ENCODE measurements around the gene SMIM8. TPM values are rescaled to one million over a fixed set of nuclear protein-coding genes. Genes with fewer than 3 reads are reported as not detected.

The SMIM8 gene
- total RNA-seq, 2 donors from 2014 or later: 11.6 to 13.3 TPM

DNA sequence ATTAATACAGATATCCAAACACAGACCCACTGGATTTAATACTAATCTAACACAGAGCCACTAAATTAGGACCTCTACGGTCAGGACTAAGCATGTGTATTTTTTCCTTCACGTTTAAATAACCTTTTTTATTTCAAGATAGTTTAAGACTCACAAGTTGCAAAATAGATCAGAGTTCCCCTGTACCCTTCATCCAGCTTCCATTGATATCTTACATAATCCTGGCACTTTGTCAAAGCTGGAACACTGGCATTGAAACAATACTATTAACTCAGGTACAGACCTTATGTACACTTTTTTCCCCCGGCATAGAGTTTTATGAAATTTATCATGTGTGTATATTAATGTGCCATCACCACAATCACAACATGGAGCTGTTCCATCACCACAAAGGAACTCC lies 24.3 kb downstream of the SMIM8 start:
- Histone ChIP-seq H3K4me1 (ENCODE audit: control insufficient read depth, insufficient read depth, low read length) (peaks cover 5% of the 10 kb centered on the region), H3K9me3 (ENCODE audit: control insufficient read depth, low read length) (no peaks in the 10 kb centered on the region), H3K36me3 (ENCODE audit: control insufficient read depth, insufficient read depth, low read length) (peaks cover 6% of the 10 kb centered on the region), H3K27ac (ENCODE audit: low read depth, low read length) (no peak overlapping the region), H3K27me3 (ENCODE audit: control insufficient read depth, insufficient read depth, low read length, poor library complexity, severe bottlenecking) (no peaks in the 10 kb centered on the region), H3K4me3 (ENCODE audit: low read length) (no peak overlapping the region), H3K9ac (ENCODE audit: extremely low read depth, low read length, poor library complexity, severe bottlenecking) (no peak overlapping the region)
- Mint-ChIP-seq H3K36me3 (ENCODE audit: low read depth) (no peaks in the 10 kb centered on the region), H3K27ac (no peak overlapping the region), H3K9me3 (no peaks in the 10 kb centered on the region), H3K4me3 (no peak overlapping the region), H3K27me3 (ENCODE audit: insufficient read depth) (no peaks in the 10 kb centered on the region), H3K4me1 (peaks cover 21% of the 10 kb centered on the region)
- TF ChIP-seq, protein P1, sequence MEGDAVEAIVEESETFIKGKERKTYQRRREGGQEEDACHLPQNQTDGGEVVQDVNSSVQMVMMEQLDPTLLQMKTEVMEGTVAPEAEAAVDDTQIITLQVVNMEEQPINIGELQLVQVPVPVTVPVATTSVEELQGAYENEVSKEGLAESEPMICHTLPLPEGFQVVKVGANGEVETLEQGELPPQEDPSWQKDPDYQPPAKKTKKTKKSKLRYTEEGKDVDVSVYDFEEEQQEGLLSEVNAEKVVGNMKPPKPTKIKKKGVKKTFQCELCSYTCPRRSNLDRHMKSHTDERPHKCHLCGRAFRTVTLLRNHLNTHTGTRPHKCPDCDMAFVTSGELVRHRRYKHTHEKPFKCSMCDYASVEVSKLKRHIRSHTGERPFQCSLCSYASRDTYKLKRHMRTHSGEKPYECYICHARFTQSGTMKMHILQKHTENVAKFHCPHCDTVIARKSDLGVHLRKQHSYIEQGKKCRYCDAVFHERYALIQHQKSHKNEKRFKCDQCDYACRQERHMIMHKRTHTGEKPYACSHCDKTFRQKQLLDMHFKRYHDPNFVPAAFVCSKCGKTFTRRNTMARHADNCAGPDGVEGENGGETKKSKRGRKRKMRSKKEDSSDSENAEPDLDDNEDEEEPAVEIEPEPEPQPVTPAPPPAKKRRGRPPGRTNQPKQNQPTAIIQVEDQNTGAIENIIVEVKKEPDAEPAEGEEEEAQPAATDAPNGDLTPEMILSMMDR (conservative IDR thresholded peaks at IDR 0.05): no peak
- 93 to 100% methylated on average over 2 of the region's 3 CpGs for WGBS, 2 experiments (ENCODE audit: insufficient coverage in 1 of 2, insufficient read length in 1 of 2)
- DNase-seq: no peak

- H3K4me3 ChIP-seq (ENCODE audit: low read length): no peak overlapping the region
- Mint-ChIP-seq H3K9me3 (no peaks in the 10 kb centered on the region), H3K36me3 (ENCODE audit: low read depth) (no peaks in the 10 kb centered on the region), H3K27me3 (ENCODE audit: insufficient read depth) (no peaks in the 10 kb centered on the region), H3K4me1 (peaks cover 2% of the 10 kb centered on the region), H3K27ac (no peak overlapping the region), H3K4me3 (no peak overlapping the region)
- H3K9ac ChIP-seq (ENCODE audit: extremely low read depth, low read length, poor library complexity, severe bottlenecking): no peak overlapping the region
- TF ChIP-seq, protein P1 (conservative IDR thresholded peaks at IDR 0.05): no peak
- H3K27ac ChIP-seq (ENCODE audit: low read depth, low read length): no peak overlapping the region
- no peaks in the 10 kb centered on the region for H3K9me3 ChIP-seq (ENCODE audit: control insufficient read depth, low read length)
- no peaks in the 10 kb centered on the region for H3K4me1 ChIP-seq (ENCODE audit: control insufficient read depth, insufficient read depth, low read length)
- no peak for DNase-seq
- no peaks in the 10 kb centered on the region for H3K27me3 ChIP-seq (ENCODE audit: control insufficient read depth, insufficient read depth, low read length, poor library complexity, severe bottlenecking)
- peaks cover 6% of the 10 kb centered on the region for H3K36me3 ChIP-seq (ENCODE audit: control insufficient read depth, insufficient read depth, low read length)
- 90 to 95% methylated on average over 1 to 2 of the region's 2 CpGs for WGBS, 2 experiments (ENCODE audit: insufficient coverage in 1 of 2, insufficient read length in 1 of 2)
Measured at GRCh38 chr6:87349896-87350295, 27.5 kb downstream of the SMIM8 start.

DNA sequence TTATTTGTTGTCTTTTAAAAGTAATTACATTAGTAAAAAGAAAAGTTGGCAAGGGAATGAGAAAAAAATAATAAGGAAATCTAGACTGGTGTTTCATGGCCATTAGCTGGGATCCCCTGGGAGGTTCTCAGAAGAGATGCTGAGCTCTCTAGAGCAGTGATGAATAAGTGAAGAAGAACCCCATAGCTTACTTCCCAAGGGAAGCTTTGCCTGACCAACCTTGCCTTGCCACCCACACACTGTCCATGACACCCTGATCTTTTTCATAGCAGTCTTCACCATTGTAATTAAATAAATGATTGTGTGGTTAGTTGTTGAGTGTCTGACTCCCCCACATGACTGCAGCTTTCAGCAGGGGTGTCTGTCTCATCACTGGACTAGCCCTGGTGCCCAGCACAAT lies 28.1 kb downstream of the SMIM8 start:
- no peak for DNase-seq
- no peaks in the 10 kb centered on the region for H3K9me3 Mint-ChIP-seq
- no peaks in the 10 kb centered on the region for H3K27me3 Mint-ChIP-seq (ENCODE audit: insufficient read depth)
- no peaks in the 10 kb centered on the region for H3K4me1 ChIP-seq (ENCODE audit: control insufficient read depth, insufficient read depth, low read length)
- peaks cover under 1% of the 10 kb centered on the region for H3K36me3 ChIP-seq (ENCODE audit: control insufficient read depth, insufficient read depth, low read length)
- no peaks in the 10 kb centered on the region for H3K27me3 ChIP-seq (ENCODE audit: control insufficient read depth, insufficient read depth, low read length, poor library complexity, severe bottlenecking)
- no peaks in the 10 kb centered on the region for H3K36me3 Mint-ChIP-seq (ENCODE audit: low read depth)
- H3K27ac ChIP-seq (ENCODE audit: low read depth, low read length): no peak overlapping the region
- TF ChIP-seq, protein P1 (conservative IDR thresholded peaks at IDR 0.05): no peak
- H3K27ac Mint-ChIP-seq: no peak overlapping the region
- no peaks in the 10 kb centered on the region for H3K9me3 ChIP-seq (ENCODE audit: control insufficient read depth, low read length)
- H3K9ac ChIP-seq (ENCODE audit: extremely low read depth, low read length, poor library complexity, severe bottlenecking): no peak overlapping the region
- H3K4me3 Mint-ChIP-seq: no peak overlapping the region
- no peak overlapping the region for H3K4me3 ChIP-seq (ENCODE audit: low read length)
- no peaks in the 10 kb centered on the region for H3K4me1 Mint-ChIP-seq
